Mucosa of gallbladder (tissue), 1 donor: ENCODE results near the gene ARL8B. TPM values are rescaled to one million over a fixed set of nuclear protein-coding genes. Genes with fewer than 3 reads are reported as not detected.
"Not testable (repeated sequence)": the region's sequence is repeated elsewhere in the genome, so short reads cannot be mapped to it uniquely, and the experiment has no call there.

Experiments used
- DNase-seq: peaks from one replicate; pipeline ENCODE4 v3.0.0-alpha.2; 2020; ENCODE audit warnings: low spot score
- total RNA-seq: library from RNA; stranded (reverse); gene quantifications from one replicate; pipeline ENCODE4 v1.2.1, GENCODE V29; 2021
- donor health status: DM: no; HTN: no; CAD: no.

The ARL8B gene
- total RNA-seq, 1 donor from 2014 or later: 52.3 TPM

DNA sequence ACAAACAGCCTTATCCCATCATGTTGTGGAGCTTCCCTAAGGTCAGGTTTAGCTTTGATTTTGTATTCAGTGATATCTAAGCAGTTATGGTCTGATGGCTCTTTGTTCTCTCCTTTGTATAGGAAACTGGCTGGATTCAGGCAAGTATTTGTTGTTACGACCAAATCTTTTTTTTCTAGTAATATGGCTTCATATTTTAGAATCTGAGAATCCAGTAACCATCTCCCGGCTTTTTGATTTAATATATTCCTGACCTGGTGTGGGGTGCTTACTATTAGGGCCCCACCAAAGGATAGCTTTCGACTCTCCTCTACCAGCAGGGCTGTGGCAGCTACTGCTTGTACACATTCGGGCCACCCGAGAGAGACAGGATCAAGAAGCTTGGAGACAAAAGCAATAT, 23.0 kb downstream of the ARL8B start:
- DNase-seq: no peak

DNA sequence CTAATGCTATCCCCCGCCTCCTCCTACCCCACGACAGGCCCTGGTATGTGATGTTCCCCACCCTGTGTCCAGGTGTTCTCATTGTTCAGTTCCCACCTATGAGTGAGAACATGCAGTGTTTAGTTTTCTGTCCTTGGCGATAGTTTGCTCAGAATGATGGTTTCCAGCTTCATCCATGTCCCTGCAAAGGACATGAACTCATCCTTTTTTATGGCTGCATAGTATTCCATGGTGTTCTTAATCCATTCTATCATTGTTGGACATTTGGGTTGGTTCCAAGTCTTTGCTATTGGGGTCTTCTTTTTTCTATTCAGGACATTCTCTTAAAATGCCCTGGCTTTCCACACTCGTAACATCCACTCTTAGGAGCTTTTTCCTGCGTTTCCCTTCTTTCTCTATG, 25.1 kb downstream of the ARL8B start:
- not testable (repeated sequence) for DNase-seq

- no peak for DNase-seq
Observed at GRCh38 chr3:5149306-5149880, 27.3 kb downstream of the ARL8B start.

DNA sequence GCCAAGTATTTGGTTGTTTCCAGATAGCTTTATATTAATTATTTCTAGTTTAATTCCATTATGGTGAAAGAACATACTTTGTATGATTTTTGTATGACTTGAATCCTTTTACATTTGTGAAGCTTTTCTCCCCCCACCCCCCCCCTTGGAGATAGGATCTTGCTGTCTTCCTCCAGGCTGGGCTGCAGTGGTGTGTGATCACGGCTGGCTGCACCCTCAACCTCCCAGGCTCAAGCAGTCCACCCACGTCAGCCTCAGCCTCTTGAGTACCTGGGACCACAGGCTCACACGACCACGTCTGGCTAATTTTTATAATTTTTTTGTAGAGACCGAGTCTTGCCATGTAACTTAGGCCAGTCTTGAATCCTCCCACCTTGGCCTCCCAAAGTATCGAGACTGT, 29.5 kb downstream of the ARL8B start:
- no peak for DNase-seq

- DNase-seq: no peak
Observed at GRCh38 chr3:5153074-5153473, 31.0 kb downstream of the ARL8B start.

- DNase-seq: no peak
Observed at GRCh38 chr3:5155241-5155640, 33.1 kb downstream of the ARL8B start.

DNA sequence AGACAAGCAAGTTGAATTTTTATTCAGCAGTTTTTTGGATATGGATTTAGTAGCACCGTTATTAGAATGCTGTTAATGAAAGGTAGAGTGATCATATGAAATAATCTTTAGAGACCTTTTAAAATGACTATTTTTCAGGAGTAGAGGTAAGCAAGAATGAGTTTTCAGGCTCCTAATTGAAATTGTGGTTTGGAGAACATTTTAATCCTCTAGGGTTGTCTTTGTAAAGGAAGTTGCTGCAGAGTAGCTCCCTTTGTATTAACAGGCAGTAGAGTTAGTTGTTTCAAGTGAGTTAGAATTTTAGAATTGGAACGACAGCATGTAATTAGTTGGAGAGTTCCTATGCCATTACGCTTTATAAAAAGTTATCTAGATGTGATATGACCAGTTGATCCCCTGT, 38.2 kb downstream of the ARL8B start:
- no peak for DNase-seq

- no peak for DNase-seq
Observed at GRCh38 chr3:5160940-5161858, 39.1 kb downstream of the ARL8B start.

- DNase-seq: no peak
Observed at GRCh38 chr3:5162102-5162501, 40.0 kb downstream of the ARL8B start.

GRCh38 chr3:5165698-5166097, 43.6 kb downstream of the ARL8B start:
- DNase-seq: no peak

GRCh38 chr3:5166846-5167245, 44.8 kb downstream of the ARL8B start:
- no peak for DNase-seq

DNA sequence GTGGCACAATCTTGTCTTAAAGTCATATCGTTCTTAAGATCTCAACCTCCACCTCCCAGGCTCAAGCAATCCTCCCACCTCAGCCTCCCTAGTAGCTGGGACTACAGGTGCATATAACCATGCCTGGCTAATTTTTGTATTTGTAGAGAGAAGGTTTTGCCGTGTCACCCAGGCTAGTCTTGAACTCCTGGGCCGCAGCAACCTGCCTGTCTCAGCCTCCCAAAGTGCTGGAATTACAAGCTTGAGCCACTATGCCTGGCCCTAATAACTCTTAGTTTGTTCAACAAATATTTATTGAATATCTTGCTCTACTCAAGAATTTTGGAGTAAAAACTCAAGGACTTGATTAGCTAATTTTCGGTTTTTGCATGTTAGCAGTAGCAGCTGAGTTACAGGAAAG, 46.0 kb downstream of the ARL8B start:
- DNase-seq: no peak

- DNase-seq: no peak
Observed at GRCh38 chr3:5169807-5170206, 47.7 kb downstream of the ARL8B start.

DNA sequence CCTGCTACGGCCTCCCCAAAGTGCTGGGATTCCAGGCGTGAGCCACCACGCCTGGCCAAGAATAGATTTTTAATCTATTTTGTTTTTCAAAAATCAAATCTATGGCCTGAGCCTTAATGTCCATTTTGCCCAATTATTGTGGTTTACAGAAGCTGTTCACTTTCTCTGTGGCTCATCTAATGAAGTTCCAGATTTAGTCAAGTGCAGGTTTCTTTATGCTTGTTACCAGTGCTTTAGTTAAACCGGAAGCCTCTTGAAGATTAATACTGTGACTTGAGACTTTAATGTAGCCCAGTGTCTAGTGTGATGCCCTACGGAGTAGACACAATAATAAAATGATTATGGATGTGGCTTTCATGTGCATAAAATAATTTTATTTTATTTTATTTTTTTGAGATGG, 48.9 kb downstream of the ARL8B start:
- no peak for DNase-seq

DNA sequence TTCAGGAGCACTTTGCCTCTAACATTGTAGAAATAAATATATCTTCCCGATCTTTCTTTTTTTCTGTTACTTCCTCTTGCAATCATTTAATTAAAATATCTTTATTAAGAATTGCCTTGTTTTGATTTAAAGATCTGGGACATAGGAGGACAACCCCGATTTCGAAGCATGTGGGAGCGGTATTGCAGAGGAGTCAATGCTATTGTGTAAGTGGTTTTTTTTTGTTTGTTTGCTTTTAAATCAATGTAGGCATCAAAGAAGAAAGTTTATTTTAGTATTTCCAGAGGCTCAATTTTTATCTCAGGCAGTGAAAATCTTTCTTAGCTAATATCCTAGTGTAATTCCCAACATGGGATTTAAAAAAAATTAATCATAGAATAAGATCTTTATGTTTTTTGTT, 49.9 kb downstream of the ARL8B start:
- DNase-seq: no peak

DNA sequence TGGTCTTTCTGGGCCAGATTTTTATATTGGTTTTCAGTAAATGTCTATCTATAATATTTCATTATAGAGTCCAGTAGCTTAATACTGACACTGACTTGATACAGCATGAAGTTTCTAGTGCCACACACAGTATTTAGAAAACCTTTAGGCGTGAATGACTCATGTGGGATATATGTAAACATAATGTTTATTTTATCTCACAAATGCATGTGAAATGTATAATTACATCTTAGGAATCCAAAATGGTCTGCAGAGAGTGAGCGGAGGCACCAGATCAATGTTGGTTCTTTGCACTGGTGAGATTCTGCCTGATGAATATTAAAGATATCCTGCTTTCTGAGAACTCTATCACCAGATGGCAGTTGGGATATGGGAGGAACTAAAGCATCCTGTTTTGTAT, 56.9 kb downstream of the ARL8B start:
- DNase-seq: not testable (repeated sequence)

GRCh38 chr3:5181469-5182141, 59.5 kb downstream of the ARL8B start:
- no peak for DNase-seq

DNA sequence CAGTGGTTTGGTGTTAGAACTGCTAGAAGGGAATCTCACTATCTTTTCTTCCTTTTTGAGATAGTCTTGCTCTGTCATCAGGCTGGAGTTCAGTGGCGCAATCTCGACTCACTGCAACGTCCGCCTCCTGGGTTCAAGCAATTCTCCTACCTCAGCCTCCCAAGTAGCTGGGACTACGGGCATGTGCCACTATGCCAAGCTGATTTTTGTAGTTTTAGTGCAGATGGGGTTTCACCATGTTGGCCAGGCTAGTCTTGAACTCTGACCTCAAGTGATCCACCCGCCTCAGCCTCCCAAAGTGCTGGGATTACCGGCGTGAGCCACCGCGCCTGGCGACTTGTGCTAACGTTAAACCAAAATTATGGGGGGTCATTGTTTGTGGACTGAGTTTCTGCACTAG, 61.6 kb downstream of the ARL8B start:
- not testable (repeated sequence) for DNase-seq

DNA sequence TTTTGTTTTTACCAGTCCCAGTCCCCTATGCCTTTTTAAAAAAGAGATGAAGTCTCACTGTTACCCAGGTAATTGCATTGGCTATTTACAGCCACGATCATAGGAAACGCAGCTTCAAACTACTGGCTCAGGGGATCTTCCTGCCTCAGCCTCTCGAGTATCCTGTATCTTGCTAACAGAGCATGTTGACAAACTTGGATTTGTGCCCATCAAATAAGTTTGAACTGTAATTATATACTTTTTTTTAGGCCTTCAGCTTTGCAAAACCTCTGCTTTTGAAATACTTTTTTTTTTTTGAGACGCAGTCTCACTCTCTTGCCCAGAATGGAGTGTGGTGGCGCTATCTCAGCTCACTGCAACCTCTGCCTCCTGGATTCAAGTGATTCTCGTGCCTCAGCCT, 62.4 kb downstream of the ARL8B start:
- no peak for DNase-seq

GRCh38 chr3:5185093-5185673, 63.1 kb downstream of the ARL8B start:
- no peak for DNase-seq

GRCh38 chr3:5186089-5186857, 64.2 kb downstream of the ARL8B start:
- no peak for DNase-seq

DNA sequence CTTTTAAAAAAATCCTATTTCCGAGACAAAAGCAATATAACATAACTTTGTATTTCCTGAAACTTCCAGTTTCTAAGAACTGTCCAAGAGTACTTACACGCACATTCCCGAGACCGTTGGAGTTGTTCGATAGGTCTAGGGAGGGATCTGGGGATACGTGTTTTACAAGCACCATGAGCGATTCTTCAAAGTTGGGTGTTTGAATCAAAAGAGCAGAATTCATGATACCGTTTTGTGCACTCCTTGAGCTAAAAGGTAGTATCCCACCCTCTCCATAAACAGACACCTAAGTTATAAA, 64.7 kb downstream of the ARL8B start:
- DNase-seq: no peak
